K562 (cell line): Measurements from ENCODE around the gene IL18RAP. TPM values are rescaled to one million over a fixed set of nuclear protein-coding genes. Genes with fewer than 3 reads are reported as not detected.

Experiments used
- HDAC6 ChIP-seq: IDR thresholded peaks from 2 replicates; pipeline ENCODE4 v1.6.1; 2012; ENCODE audit warnings: low read depth, mild to moderate bottlenecking, control low read depth, inconsistent platforms, low read length, moderate library complexity
- HNRNPUL1 ChIP-seq: fragments of 200-400 bp; formaldehyde crosslinking; IDR thresholded peaks from 2 replicates; pipeline ENCODE4 v1.6.1; 2017; ENCODE audit warnings: low read length
- IRF2 ChIP-seq: sonication (generic); formaldehyde crosslinking; IDR thresholded peaks from 2 replicates; pipeline ENCODE4 v1.8.1; 2022; ENCODE audit warnings: mild to moderate bottlenecking, missing genetic modification reagents
- KAT7 ChIP-seq: sonication (generic); formaldehyde crosslinking; IDR thresholded peaks from 2 replicates; pipeline ENCODE4 v1.8.0; 2022; ENCODE audit warnings: missing genetic modification reagents, mild to moderate bottlenecking, borderline replicate concordance
- LEF1 ChIP-seq: fragments of 450-650 bp; IDR thresholded peaks from 2 replicates; pipeline ENCODE4 v1.6.1; 2016; ENCODE audit warnings: mild to moderate bottlenecking
- MXI1 ChIP-seq: IDR thresholded peaks from 2 replicates; pipeline ENCODE4 v1.6.1; 2011; ENCODE audit warnings: low read depth, mild to moderate bottlenecking, improper control_type of control experiment, low read length
- RHOXF2B ChIP-seq: fragments of 250-450 bp; sonication (Bioruptor Pico); conservative IDR thresholded peaks from 2 replicates; pipeline ENCODE4 v1.5.1; 2021
- SMARCA4 ChIP-seq: fragments of 450-650 bp; IDR thresholded peaks from 2 replicates; pipeline ENCODE4 v1.6.1; 2016
- SREBF1 ChIP-seq: fragments of 150-350 bp; IDR thresholded peaks from 2 replicates; pipeline ENCODE4 v1.6.1; 2014; ENCODE audit warnings: antibody characterized with exemption, low read depth, low read length, borderline replicate concordance
- TBL1XR1 ChIP-seq, 2 experiments: IDR thresholded peaks; 2 replicates each; pipeline ENCODE4 v1.6.1; 2012; ENCODE audit warnings: improper control_type of control experiment in 2 of 2, low read length in 2 of 2, mild to moderate bottlenecking in 1 of 2
- ZKSCAN3 ChIP-seq: fragments of 250-450 bp; sonication (Bioruptor Pico); IDR thresholded peaks from 2 replicates; pipeline ENCODE4 v1.4.0; 2020
- polyA plus RNA-seq, 8 experiments: library from polyadenylated mRNA; depleted of rRNA in 4 of 8; stranded (reverse) in 5 of 8; unstranded in 3 of 8; fragments of >200 nt; fragmentation: Nextera tagmentation in 2 of 8; fragmentation: Illumina TruSeq in 1 of 8; extraction: Ambion mirVana in 2 of 8; extraction: Trizol in 1 of 8; gene quantifications; 2 replicates each; pipeline versions ENCODE4 v1.2.1 to v1.2.3, GENCODE V29; 2011 to 2014; ENCODE audit warnings: inconsistent platforms in 1 of 8, missing spikeins in 1 of 8
- total RNA-seq, 7 experiments: library from RNA; depleted of rRNA in 6 of 7; stranded (reverse); fragments of >200 nt in 6 of 7; fragmentation: Illumina TruSeq in 2 of 7; extraction: Trizol in 2 of 7; gene quantifications; 2 replicates each; pipeline versions ENCODE4 v1.2.1 to v1.2.3, GENCODE V29; 2011 to 2021; ENCODE audit warnings: low replicate concordance in 1 of 7
- TF ChIP-seq, protein P1 (sequence below): fragments of 450-650 bp; IDR thresholded peaks from one replicate; pipeline ENCODE4 v1.6.1; 2018; ENCODE audit warnings: mild to moderate bottlenecking, moderate library complexity; ENCODE audit not compliant: partially characterized antibody
- TF ChIP-seq, protein P2 (sequence below): fragments of 250-450 bp; sonication (Bioruptor Pico); IDR thresholded peaks from 2 replicates; pipeline ENCODE4 v1.5.0; 2022; ENCODE audit warnings: mild to moderate bottlenecking
- TF ChIP-seq, protein P3 (sequence below): fragments of 200-800 bp; sonication (Bioruptor generic); IDR thresholded peaks from 2 replicates; pipeline ENCODE4 v1.6.1; 2017; ENCODE audit warnings: missing genetic modification characterization, missing compliant biosample characterization
- TF ChIP-seq, protein P4 (sequence below): fragments of 250-450 bp; sonication (Bioruptor Pico); IDR thresholded peaks from 2 replicates; pipeline ENCODE4 v1.5.0; 2021; ENCODE audit warnings: mild to moderate bottlenecking, moderate library complexity

Gene IL18RAP
- total and polyA plus RNA-seq, 9 of the 15 experiments (the other 6 are each of a cell fraction or from before 2014, with no cell fraction given): 1.1 to 20.5 (median 5.8) TPM

DNA sequence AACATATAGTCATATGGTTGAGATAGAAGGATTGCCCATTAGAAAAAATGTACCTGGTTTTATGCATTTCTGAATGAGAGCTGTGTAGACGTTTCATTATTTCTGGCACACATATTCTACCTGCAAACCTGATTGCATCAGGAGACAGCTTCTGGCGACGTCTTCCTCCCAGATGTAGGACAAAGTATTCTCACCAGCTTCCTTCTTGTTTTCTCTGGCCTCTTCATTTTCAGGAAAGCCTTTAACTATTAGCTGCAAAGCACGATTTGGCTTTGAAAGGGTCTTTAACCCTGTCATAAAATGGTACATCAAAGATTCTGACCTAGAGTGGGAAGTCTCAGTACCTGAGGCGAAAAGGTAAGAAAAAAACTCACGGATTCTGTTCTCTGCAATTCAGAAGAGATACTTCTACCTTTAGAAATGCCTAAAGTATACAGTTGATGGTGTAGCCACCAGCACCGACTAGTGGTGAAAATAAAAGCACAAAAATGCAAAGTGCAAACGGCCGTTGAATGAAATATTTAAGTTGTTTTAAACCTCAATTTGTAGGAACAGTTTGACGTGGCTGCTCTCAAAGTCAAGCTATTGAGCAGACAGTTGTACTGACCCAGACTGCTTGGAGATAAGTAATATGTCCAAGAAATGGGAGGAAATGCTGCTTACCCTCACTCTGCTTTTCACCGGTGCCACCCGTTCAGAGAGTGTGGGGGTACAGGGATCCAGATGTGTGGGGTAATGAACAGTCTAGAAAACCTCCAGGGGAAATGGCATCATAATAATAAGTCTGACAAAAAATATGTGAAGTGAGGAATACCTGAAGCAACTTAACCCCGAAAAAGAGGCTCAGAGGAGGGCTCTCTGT is 20.2 kb downstream of the IL18RAP start (continued):
- TF ChIP-seq, protein P1, sequence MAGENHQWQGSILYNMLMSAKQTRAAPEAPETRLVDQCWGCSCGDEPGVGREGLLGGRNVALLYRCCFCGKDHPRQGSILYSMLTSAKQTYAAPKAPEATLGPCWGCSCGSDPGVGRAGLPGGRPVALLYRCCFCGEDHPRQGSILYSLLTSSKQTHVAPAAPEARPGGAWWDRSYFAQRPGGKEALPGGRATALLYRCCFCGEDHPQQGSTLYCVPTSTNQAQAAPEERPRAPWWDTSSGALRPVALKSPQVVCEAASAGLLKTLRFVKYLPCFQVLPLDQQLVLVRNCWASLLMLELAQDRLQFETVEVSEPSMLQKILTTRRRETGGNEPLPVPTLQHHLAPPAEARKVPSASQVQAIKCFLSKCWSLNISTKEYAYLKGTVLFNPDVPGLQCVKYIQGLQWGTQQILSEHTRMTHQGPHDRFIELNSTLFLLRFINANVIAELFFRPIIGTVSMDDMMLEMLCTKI: no peak
- TF ChIP-seq TBL1XR1 (IDR thresholded peaks at IDR 0.05; ENCODE audit: low read length in 2 of 2) (peak in 1 of 2 experiments; percentile 22; a peak in 1 of 4 replicates), MXI1 (no peak), HNRNPUL1 (no peak), KAT7 (CRISPR knock-in tag) (no peak), SREBF1 (no peak), ZKSCAN3 (CRISPR knock-in tag) (no peak), RHOXF2B (CRISPR knock-in tag) (no peak), HDAC6 (no peak), IRF2 (CRISPR knock-in tag) (no peak), LEF1 (no peak), SMARCA4 (no peak)
- TF ChIP-seq, protein P2, sequence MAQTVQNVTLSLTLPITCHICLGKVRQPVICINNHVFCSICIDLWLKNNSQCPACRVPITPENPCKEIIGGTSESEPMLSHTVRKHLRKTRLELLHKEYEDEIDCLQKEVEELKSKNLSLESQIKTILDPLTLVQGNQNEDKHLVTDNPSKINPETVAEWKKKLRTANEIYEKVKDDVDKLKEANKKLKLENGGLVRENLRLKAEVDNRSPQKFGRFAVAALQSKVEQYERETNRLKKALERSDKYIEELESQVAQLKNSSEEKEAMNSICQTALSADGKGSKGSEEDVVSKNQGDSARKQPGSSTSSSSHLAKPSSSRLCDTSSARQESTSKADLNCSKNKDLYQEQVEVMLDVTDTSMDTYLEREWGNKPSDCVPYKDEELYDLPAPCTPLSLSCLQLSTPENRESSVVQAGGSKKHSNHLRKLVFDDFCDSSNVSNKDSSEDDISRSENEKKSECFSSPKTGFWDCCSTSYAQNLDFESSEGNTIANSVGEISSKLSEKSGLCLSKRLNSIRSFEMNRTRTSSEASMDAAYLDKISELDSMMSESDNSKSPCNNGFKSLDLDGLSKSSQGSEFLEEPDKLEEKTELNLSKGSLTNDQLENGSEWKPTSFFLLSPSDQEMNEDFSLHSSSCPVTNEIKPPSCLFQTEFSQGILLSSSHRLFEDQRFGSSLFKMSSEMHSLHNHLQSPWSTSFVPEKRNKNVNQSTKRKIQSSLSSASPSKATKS: no peak
- TF ChIP-seq, protein P3, sequence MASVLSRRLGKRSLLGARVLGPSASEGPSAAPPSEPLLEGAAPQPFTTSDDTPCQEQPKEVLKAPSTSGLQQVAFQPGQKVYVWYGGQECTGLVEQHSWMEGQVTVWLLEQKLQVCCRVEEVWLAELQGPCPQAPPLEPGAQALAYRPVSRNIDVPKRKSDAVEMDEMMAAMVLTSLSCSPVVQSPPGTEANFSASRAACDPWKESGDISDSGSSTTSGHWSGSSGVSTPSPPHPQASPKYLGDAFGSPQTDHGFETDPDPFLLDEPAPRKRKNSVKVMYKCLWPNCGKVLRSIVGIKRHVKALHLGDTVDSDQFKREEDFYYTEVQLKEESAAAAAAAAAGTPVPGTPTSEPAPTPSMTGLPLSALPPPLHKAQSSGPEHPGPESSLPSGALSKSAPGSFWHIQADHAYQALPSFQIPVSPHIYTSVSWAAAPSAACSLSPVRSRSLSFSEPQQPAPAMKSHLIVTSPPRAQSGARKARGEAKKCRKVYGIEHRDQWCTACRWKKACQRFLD (CRISPR knock-in tag): no peak
- TF ChIP-seq, protein P4, sequence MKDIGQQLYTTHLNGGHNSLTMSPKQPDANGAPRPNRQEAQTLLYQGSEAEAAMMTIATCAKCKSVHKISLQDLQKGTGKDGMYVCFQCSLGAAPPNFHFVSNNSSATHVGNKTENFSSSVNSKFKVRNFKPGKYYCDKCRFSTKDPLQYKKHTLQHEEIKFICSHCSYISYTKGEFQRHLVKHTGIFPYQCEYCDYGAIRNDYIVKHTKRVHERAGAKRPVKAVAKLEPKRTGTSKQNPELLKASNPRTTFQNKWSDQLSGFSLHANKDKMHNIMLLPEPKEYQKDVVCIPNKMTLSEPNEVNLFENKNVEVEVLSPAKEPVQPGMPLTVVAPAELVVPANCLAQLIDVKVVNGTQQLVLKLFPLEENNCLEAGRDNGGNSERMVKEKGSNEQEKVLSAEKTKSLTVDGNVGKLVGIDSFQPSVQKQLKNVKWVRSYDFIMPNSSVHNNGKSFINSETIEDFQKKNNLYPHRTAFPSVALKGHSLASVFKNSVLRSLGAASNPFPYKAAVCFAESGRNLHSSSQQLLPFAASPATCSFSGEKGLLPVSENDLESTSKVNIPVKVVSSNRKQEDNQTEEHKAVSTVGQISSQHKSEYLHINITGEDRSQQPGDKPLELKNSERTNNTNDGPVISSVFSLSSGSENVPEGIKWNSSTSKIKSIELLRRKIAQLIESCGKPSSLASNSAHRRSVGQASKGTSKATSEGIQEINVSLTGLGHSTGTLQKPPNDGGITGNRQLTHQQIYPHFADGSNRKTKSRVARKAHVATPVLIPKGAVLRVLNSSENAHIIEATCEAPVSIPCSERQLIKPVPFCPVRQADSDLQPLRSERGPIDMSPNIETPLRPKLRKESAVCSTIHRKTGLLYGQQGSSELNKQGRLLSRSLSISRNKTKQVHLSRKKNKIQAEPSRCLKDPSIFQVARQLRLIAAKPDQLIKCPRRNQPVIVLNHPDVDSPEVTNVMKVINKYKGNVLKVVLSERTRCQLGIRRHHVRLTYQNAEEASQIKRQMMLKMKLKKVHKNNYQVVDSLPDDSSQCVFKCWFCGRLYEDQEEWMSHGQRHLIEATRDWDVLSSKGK (CRISPR knock-in tag): no peak
